HG03469 (cell line): ENCODE data around the gene CHGA.

Experiments used
- ATAC-seq: cut with Tn5 transposase; IDR thresholded peaks from one replicate; pipeline ENCODE4 v1.9.1; 2021; ENCODE audit warnings: mild to moderate bottlenecking, moderate library complexity, moderate number of reproducible peaks; ENCODE audit not compliant: unreplicated experiment

The CHGA gene

DNA sequence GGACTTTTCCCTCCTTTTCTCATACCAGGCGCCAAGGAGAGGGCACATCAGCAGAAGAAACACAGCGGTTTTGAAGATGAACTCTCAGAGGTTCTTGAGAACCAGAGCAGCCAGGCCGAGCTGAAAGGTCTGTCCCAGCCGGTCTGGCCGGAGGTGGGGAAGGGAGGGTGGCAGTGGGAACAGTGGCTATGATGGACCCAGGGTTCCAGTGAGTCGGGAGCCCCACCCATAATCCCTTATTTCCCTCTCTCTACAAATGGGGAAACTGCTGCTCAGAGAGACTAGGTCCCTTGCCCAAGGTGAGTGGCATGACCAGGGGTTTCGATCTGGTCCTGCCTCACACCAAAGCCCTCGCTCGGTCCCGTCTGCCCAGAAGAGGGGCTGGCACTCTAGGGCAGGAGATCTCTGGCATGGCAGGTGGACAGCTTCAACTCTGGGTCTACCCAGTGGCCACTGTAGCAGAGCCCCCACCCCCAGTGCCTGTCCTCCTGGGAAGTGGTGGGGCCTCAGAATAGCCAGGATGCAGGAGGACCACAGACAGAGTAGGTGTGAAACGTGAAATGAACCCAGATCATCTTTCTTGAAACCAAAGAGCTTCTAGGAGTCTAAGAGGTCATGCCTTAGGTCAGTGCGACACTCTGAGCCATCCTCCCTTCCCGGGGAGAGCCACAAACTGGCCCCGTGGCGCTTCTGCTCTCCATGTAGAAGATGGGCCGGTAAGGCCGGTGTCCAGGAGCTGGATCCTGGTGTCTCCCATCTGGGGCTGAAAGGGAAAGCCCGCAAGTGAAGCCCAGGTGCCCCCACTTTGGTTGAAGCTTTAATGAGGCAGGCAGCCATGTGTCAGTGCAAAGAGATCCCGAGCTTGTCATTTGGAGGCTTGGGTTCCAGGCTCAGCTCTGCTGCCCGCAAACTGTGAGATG, 7.0 kb downstream of the CHGA start:
- ATAC-seq = no peak

DNA sequence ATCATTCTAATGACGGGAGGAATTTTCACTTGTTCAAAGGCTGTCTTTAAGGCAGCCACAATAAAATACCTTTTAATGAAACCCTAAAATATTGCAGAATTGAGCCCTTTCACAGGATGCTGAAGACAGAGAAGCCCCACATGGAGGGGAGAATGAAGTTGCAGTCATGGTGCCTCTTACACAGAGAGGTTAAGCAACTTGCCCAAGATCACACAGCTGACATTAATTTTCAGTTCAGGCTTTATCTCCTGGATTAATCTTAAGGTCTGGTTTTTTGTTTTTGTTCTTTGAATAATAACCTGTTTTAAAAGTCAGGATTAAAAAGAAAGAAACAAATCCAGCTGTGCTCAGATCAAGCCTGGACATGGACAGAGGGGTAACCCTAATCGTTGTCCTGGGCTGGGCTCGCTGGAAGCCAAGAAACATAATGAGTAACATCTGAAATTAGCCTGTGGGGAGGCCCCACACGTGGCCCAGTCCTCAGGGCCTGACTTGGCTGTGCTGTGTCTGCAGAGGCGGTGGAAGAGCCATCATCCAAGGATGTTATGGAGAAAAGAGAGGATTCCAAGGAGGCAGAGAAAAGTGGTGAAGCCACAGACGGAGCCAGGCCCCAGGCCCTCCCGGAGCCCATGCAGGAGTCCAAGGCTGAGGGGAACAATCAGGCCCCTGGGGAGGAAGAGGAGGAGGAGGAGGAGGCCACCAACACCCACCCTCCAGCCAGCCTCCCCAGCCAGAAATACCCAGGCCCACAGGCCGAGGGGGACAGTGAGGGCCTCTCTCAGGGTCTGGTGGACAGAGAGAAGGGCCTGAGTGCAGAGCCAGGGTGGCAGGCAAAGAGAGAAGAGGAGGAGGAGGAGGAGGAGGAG, 8.0 kb downstream of the CHGA start:
- ATAC-seq = no peak

DNA sequence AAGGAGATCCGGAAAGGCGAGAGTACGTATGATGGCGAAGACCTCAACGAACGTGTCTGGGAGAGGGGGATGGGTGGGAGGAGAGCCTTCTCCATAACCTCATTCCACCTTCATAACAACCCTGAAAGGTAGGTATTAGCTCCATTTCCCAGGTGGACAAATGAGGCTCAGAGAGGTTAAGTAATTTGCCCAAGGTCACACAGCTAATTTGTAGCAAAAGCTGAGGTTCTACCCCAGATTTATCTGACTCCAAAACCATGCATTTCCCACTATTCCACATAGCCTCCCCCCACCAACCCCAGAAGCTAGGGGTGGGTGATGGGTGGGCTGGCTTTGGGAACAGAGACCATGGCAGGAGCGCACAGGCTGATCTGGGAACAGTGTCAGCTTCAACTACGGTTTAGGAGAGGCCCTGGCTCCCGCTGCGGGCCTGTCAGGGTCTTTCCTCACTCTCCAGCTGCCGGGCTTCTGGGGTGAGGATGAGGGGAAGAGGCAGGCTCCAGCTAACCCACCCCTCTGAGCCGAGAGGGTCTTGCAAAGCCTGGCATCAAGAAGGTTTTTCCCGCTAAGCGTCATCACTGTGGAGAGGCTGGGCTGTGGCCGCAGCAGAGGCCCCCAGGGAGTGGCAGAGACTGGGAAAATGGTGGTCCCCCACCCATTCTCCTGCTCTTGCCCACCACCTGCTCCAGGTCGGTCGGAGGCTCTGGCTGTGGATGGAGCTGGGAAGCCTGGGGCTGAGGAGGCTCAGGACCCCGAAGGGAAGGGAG, 8.9 kb downstream of the CHGA start:
- ATAC-seq = no peak

DNA sequence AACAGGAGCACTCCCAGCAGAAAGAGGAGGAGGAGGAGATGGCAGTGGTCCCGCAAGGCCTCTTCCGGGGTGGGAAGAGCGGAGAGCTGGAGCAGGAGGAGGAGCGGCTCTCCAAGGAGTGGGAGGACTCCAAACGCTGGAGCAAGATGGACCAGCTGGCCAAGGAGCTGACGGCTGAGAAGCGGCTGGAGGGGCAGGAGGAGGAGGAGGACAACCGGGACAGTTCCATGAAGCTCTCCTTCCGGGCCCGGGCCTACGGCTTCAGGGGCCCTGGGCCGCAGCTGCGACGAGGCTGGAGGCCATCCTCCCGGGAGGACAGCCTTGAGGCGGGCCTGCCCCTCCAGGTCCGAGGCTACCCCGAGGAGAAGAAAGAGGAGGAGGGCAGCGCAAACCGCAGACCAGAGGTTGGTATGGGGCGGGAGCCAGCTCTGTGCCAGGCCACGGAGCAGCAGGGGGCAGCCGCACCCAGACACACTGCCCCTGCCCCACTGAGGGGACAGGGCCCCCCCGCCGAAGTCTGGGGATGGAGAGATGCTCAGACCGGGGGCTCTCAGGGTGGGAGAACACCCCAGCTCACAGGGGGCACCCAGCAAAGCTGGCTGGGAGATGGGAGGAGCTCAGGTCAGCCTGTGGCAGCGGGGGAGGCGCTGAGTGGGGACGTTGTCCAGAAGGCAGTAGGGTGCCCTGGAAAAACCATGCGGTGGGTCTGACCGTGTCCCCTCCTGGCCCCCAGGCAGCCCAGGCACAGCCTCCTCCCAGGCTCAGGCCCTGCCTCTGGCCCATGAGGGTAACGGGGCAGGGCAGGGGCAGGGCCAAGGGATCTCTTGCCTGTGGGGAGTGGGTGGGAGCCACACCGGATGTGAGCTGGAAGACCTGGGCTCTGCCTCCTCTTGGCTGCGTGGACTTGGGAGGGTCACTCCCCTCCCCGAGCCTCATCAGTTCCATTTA, 9.8 kb downstream of the CHGA start:
- ATAC-seq = no peak

DNA sequence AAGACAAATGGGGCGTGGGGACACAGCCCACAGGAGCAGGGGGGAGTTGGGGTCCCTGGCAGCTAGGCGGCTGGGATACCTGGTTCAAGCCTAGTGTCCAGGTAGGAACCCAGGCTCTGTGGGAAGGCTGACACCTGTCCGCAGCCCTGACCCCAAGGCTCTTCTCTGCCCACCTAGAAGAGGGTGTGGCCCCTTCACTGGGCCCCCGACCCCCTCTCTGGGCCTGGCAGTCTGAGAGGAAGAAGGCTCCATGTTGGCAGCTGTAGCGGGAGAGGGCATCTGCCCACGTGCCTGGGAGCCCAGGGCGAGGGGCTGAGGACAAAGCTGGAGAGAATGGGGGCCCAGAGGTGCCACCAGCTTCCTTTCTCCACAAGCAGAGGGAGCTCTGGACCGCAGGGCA, 10.5 kb downstream of the CHGA start:
- ATAC-seq = no peak

DNA sequence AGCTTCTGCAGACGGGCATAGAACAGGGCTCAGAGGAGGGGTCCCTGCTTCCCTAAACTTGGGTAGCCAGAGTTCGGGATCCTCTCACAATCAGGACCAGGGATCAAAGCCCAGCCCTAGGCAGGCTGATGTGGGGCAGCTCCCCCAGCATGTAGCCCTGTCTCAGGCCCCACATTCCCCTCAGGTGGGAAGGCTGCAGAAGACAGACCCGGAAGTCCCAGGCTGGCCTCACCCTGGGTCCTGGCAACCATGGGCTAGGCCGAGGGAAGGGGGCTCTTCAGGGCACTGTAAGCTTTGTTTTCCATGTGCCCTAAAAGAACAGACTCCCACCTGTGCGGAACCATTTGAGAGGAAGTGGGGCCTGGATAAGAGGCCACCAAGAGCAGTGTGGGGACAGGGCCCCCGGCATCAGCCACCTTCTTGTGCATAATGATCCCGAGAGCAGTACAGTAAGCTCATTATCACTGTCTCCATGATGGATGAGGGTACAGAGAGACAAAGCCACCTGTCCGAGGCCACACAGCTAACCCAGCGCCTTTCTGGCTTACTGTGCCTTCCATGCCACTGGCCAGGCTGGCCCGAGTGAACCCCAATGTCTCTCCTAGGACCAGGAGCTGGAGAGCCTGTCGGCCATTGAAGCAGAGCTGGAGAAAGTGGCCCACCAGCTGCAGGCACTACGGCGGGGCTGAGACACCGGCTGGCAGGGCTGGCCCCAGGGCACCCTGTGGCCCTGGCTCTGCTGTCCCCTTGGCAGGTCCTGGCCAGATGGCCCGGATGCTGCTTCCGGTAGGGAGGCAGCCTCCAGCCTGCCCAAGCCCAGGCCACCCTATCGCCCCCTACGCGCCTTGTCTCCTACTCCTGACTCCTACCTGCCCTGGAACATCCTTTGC, 11.5 kb downstream of the CHGA start:
- no peak for ATAC-seq

DNA sequence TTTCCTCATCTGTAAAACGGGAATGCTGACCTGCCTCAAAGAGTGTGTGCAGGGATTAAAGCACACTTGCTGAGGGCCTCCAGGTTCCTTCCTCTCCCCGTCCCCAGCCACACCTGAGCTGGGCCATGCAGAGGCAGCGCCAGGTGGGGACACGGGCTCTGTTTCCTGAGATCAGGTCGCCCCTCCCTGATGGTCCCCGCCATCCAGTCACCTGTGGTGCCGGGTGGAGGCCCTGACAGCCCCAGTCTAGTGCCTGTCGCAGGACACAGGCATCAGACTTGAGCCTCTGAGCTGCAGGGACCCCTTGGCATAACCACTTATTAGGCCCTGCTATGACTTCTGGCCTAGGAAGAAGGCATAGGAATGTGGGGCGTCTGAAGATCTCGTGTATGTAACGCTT, 12.5 kb downstream of the CHGA start:
- ATAC-seq = no peak

DNA sequence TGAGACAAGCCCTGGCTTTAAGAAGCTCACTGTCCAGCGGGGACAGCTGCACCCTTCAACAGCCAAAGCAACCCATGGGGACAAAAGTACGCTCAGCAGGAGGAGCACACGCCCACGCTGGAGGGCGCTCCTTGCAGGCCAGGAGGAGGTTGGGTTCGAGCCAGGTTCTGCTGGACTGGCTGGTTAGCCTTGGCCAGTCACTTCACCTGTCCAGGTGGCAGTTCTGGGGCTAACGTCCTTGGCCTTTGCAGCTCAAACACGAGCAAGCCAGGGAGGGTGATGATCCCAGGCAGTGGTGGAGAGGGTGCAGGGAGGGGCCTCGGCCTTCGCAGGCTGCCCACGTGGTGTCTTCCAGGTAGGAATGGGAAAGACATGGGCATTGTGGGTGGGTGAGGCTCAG, 13.1 kb downstream of the CHGA start:
- no peak for ATAC-seq

DNA sequence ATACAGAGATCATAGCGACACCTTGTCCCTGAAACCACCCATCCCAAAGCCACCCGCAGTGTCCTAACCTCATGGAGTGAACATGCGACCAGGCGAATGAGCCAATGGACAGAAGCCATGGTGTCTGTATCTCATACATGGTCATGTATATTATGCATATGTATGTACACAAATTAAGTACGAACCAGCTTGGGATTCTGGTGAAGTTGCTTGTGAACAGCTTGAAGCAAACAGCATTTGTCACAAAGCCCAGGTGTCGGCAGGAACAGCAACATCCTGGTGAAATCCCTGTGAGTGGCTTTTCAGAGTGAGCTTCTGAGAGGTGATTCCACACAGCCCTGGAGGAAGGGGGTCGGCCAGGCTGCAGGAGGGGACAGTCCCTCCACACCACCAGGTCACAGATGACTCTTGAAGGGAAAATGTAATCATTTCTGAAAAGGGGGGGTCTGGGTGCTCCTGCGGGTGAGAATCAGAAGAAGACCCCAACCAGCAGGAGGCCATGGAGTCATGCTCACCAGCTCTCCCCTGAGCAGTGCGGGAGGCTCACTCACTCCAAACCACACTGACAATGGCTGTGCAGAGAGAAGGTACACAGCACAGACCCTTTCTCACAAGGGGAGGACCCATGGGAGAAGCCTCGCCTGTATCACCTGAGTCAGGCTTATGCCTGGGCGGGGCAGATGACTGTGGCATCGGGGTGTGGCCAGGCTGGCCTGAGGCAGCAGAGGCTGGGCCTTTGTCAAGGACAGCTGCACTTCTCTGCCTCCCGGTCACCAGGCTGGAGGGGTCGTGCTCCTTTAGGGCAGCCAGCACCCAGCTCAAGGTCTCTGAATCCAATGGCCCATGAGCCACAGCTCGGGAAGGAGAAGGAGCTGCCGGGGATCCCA, 14.3 kb downstream of the CHGA start:
- ATAC-seq = no peak

DNA sequence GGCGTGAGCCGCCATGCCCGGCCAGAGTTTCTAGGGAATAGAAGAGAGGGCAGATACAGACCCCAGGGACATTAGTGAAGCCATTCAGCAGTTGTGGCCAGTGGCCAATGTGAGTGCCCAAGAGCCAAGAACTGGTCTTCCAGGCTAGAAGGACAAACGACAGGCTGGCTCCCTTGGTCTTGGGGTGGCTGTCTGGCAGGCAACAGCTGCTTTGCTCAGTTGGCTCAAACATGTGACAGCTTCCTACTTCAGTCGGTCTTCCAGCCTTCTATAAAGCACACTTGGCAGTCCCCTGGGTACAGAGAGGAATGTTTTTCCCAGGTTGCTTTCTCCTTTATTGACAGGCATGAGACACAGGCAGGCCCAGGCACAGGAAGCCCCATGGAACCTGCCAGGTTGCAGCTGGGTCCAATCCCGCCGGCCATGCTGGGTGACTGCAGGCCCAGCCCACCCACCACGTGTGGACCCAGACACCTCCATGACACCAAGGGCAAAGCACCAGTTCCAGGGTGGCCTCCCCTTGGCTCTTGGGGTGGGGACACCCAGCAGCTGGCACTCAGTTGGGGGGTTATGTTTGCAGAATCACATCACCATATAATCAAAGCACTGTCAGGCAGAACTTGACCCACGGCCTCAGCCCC, 15.4 kb downstream of the CHGA start:
- ATAC-seq = no peak

DNA sequence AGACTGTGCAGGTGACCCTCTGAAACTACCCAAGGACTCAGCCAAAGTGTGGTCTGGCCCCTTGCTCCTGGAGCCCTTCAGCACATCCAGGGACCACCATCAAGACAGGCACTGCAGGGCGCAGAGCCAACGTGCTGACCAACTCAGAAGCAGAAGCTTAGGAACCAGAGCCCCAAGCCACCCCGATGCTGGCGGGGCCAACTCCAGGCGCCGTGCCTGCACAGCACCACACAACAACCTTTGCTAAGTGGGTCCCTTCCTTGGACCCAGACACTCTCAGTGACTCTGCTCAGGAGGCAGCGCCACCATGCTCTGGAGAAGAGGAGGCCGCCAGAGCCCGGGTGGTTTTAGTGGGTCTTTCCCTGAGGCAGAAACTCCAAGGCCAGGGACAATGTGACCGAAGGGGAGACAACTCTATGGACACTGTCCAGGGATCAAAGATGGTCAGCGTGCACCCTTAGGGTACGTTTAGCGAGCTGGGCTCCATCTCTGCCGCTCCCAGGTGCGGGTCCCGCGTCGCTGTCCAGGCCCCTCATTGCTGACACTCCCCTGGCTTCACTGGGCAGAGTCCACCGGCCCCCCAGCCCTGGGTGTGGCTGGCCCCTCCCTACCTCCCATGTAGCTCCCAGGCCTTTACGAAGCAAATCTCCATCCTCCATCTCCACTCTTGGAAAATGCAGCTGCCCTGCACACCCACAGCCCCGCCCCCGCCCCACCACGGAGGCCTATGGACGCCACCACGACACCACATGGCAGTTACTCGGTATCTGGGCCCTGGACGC, 16.1 kb downstream of the CHGA start:
- no peak for ATAC-seq

DNA sequence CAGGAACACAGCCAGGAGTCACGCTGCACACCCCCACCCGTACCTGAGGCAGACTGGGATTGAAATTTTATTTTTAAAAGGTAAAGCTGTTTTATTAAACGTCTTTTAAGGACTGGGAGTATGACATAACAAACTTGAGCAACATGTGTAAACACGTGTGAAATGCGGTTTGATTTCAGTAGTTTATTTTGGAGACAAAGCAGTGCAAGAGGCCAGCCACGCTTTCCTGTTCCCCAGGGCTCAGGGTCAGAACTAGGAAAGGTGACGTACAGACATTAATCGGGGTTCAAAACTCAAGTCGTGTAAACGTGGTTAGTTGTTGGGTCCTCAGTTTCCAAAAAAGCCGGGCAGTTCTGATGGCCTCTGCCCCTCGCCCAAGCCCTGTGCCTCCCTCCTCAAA, 16.7 kb downstream of the CHGA start:
- no peak for ATAC-seq

DNA sequence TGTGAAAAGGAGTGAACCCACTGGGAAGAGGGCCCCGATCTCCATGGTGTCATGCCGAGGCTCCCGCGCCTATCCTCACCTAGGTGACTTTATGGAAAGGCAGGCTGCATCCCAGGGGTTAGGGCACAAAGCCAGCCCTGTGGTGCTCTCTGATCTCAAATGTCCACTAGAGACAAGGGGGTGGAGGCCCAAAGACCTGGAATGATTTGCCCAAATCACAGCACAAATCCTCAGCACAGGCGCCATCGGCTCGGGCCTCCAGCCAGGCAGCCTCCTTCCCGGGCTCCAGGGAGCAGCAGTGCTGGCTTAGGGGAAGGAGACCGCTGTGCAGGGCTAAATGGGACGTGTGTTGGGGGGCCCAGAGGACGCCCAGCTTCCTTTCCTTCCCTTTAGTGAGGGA, 17.6 kb downstream of the CHGA start:
- no peak for ATAC-seq

DNA sequence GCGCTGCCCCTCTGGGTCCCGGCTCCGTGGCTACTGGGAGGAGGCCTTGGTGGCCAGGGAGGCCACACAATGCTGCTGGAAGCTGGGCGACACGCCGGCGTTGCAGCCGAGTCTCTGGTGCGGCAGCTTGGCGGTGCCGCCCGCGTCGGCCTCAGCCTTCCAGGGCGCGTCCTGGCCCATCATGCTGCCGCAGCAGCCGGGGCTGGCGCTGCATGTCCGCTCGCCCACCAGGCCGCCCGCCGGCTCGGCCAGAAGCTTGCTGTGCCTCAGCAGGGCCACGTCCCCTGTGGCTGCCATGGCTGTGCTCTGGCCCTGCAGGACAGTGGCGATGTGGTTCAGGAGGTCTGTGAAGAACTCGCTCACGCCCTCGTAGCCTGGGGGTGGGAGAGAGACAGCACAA, 18.6 kb downstream of the CHGA start:
- no peak for ATAC-seq

DNA sequence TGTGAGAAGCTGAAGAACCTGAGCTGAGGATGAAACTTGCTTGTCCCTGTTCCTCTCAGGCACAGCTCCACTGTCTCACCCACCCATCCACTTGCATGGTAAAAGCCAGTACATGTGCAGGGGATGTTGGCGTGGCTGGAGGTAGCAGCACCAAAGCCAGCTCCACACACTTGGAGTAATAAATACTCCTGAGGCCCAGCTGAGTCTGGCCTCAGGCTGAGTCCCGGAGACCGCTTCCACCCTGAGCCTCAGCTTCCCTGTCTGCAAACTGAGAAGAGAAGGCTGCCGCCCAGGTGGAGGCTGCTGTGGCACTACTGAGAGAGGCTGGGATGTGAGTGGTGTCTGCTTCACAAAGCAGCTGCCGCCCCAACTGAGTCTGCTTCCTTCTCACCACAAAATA, 19.2 kb downstream of the CHGA start:
- ATAC-seq = no peak

DNA sequence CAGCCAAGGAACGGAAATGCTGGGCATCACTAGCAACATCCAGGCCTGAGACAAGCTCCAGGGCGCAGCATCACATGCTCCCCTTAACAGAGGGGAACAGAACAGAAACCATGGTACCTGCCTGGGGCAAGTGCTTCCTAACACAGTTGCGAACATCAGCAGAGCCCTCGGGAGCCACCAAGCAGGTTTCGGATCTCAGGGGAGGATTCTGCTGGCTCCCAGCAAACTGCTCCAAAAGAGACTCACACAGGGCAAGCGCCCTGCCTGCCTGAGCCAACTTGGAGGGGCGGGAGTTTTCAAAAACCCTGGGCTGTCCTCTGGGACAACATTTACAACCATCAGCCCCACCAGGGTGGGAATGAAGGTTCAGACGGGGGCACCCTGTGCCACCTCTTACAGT, 19.6 kb downstream of the CHGA start:
- no peak for ATAC-seq
